Mucosa of stomach (tissue), 1 donor: ENCODE data around the gene ZSWIM8.
"Not testable (repeated sequence)": the region's sequence is repeated elsewhere in the genome, so short reads cannot be mapped to it uniquely, and the experiment has no call there.

Source experiments
- H3K27me3 ChIP-seq: one replicate; pipeline ENCODE4 v1.7.0; 2013; ENCODE audit warnings: mild to moderate bottlenecking, low read length; ENCODE audit not compliant: control insufficient read depth, insufficient read depth
- H3K36me3 ChIP-seq: one replicate; pipeline ENCODE4 v1.7.0; 2013; ENCODE audit warnings: low read length; ENCODE audit not compliant: control insufficient read depth, insufficient read depth
- H3K4me1 ChIP-seq: one replicate; pipeline ENCODE4 v1.7.0; 2013; ENCODE audit warnings: mild to moderate bottlenecking, low read length; ENCODE audit not compliant: control insufficient read depth, insufficient read depth
- H3K4me3 ChIP-seq: one replicate; pipeline ENCODE4 v1.7.0; 2013; ENCODE audit warnings: low read length
- H3K9ac ChIP-seq: one replicate; pipeline ENCODE4 v1.7.0; 2013; ENCODE audit warnings: mild to moderate bottlenecking, low read length, moderate library complexity
- H3K9me3 ChIP-seq: one replicate; pipeline ENCODE4 v1.7.0; 2013; ENCODE audit warnings: mild to moderate bottlenecking, low read length, moderate library complexity; ENCODE audit not compliant: control insufficient read depth
- donor health status: Pancreatic carcinoma.

Gene ZSWIM8

DNA sequence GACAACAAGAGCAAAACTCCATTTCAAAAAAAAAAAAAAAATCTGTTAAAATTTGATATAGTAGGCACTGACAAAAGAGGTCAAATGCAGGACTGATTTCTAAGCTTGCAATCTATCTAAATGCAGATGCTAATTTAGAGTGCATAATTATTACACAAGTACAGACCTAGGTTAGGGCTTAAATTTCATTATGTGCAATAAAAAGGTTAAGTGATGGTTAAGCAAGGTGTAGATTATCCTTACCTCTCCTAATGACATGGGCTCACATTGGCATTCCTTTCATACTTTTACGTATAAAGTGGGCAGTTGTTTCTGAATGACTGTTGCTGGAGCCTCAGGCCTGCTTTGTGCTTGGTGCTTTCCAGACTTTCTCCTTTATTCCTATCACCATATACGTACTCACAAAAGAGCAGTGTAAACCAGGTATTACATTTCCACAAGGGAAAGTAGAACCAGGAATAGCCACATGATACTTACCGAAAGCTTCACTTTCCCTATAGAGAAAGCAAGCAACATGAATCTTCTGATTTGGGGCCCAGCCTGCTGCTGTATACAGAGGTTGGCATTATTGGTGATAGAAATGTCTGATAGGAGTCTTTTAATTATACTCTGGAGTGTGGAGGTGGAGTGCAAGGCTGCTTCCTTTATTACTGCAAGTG lies 5.7 kb upstream of the ZSWIM8 start:
- Histone ChIP-seq H3K27me3 (no peaks in the 10 kb centered on the region), H3K36me3 (no peaks in the 10 kb centered on the region), H3K9ac (no peak overlapping the region), H3K4me3 (no peak overlapping the region), H3K4me1 (peaks cover 18% of the 10 kb centered on the region), H3K9me3 (no peaks in the 10 kb centered on the region)

GRCh38 chr10:73780301-73780700 lies 5.1 kb upstream of the ZSWIM8 start:
- Histone ChIP-seq H3K9ac (no peak overlapping the region), H3K9me3 (no peaks in the 10 kb centered on the region), H3K27me3 (no peaks in the 10 kb centered on the region), H3K4me1 (peaks cover 12% of the 10 kb centered on the region), H3K36me3 (no peaks in the 10 kb centered on the region), H3K4me3 (no peak overlapping the region)

- no peaks in the 10 kb centered on the region for H3K27me3 ChIP-seq
- peaks cover 10% of the 10 kb centered on the region for H3K4me1 ChIP-seq
- H3K4me3 ChIP-seq, result peak overlapping the region; percentile 60
- no peaks in the 10 kb centered on the region for H3K36me3 ChIP-seq
- H3K9me3 ChIP-seq, result no peaks in the 10 kb centered on the region
- H3K9ac ChIP-seq, result peak overlapping the region; percentile 86
These were observed 4.4 kb upstream of the ZSWIM8 start for GRCh38 chr10:73780966-73781365.

- Histone ChIP-seq H3K9ac (peak overlapping the region; percentile 86), H3K9me3 (no peaks in the 10 kb centered on the region), H3K4me1 (peaks cover 10% of the 10 kb centered on the region), H3K36me3 (no peaks in the 10 kb centered on the region), H3K4me3 (peak overlapping the region; percentile 60), H3K27me3 (no peaks in the 10 kb centered on the region)
These were observed 3.9 kb upstream of the ZSWIM8 start for GRCh38 chr10:73781548-73781878.

GRCh38 chr10:73781879-73782748 lies 3.3 kb upstream of the ZSWIM8 start, which contains the start of gene CHCHD1:
CHCHD1 (plus strand) TSS chr10:73782048; CDS start chr10:73782076, 28 bp downstream.
- H3K4me1 ChIP-seq, result peaks cover 10% of the 10 kb centered on the region
- H3K4me3 ChIP-seq, result peak within 1 kb of the TSS; percentile 60

DNA sequence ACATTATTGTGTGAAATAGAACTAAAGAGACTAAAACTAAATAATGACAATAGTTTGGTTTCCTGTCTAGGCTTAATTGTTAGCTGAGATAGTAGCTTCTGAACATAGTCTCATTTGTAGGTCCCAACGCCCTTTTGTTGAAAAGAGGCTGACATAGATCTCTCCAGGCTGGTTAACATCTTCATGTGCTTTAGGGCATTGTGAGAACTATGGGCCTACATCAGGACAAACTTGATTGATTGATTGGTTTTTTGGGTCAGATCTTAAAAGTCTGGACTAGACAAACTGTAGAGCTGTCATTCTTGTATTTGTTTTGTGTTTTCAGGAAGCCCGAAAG lies 2.7 kb upstream of the ZSWIM8 start:
- Histone ChIP-seq H3K4me1 (peaks cover 10% of the 10 kb centered on the region), H3K9me3 (no peaks in the 10 kb centered on the region), H3K27me3 (no peaks in the 10 kb centered on the region), H3K36me3 (no peaks in the 10 kb centered on the region), H3K4me3 (no peak overlapping the region), H3K9ac (peak overlapping the region; percentile 86)

More at GRCh38 chr10:73781879-73782748, 3.3 kb upstream of the ZSWIM8 start, which contains the start of gene CHCHD1:
- H3K9ac ChIP-seq, result peak within 1 kb of the TSS; percentile 86
- no peaks in the 10 kb centered on the region for H3K9me3 ChIP-seq
- no peaks in the 10 kb centered on the region for H3K36me3 ChIP-seq
- no peaks in the 10 kb centered on the region for H3K27me3 ChIP-seq

DNA sequence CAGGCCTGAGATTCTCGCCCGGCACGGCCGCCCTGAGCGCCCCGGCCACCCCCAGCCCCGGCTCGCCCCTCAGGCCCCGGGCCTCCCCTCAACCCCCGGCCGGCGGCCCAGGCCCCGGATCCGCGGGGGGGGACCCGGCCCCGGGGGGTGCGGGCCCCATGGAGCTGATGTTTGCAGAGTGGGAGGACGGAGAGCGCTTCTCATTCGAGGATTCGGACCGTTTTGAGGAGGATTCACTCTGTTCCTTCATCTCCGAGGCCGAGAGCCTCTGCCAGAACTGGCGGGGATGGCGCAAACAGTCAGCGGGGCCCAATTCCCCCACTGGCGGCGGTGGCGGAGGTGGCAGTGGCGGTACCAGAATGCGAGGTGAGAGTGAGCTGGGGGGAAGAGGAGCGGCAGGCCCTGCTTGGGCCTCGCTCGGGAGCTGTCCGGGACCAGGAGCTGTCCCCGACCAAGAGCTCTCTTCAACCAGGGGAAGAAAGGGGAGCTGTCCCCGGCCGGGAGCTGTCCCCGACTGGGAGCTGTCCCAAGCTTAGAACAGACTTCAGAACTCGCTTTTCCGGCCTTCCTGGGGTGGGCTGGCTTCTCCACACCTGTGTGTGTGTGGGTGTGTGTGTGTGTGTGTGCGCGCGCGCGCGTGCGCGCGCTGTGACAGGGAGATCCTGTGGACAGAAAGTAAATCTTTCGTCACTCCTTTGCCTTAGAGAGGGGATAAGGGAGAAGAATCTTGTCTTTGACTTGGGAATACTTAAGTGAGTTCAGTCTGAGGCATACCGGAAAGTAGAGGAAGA lies 510 bp downstream of the ZSWIM8 start:
- Histone ChIP-seq H3K9ac (peak overlapping the region; percentile 93), H3K9me3 (no peaks in the 10 kb centered on the region), H3K4me3 (peak overlapping the region; percentile 21), H3K36me3 (peaks cover 12% of the 10 kb centered on the region), H3K4me1 (peaks cover 4% of the 10 kb centered on the region), H3K27me3 (no peaks in the 10 kb centered on the region)

DNA sequence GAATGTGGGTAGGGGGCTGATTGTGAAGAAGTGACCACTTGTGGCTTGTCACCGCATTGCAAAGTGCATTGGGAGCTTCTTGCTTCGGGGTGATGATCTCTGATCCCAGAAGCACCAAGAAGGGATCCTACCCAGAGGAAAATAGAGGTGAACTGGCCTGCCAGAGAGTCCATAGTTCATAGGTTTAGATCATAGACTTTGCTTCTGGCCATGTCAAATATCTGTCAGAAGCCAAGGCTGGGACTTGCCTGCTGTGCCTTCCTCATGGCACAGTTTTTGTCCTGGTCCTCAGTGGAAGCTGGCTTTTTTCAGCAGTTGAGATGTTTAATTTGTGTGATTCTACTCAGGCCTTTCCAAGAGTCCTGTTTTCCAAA lies 1.1 kb downstream of the ZSWIM8 start:
- Histone ChIP-seq H3K9me3 (no peaks in the 10 kb centered on the region), H3K4me3 (peak overlapping the region; percentile 21), H3K36me3 (peaks cover 17% of the 10 kb centered on the region), H3K9ac (peak overlapping the region; percentile 93), H3K27me3 (no peaks in the 10 kb centered on the region), H3K4me1 (no peaks in the 10 kb centered on the region)

DNA sequence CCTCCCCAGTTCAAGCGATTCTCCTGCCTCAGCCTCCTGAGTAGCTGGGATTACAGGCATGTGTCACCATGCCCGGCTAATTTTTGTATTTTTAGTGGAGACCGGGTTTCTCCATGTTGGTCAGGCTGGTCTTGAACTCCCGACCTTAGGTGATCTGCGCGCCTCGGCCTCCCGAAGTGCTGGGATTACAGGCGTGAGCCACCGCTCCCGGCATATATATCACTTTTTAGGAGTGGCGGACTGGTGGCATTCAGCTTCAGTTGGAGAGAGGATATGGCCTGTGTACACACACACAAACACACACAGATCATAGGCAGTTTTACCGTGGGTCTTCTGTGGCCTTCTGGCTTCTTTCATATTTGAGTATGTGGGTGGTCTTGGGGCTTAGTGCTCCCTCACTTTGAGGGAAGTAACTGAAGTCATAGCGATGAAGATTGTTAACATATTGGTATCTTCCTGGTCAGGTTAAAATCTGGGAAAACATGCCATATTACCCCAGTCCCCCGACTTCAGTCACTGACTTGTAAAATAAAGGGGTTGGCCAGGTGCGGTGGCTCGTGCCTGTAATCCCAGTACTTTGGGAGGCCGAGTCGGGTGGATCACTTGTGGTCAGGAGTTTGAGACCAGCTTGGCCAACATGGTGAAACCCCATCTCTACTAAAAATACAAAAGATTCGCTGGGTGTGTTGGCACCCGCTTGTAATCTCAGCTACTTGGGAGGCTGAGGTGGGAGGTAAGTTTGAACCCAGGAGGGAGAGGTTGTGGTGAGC lies 1.8 kb downstream of the ZSWIM8 start:
- H3K27me3 ChIP-seq, H3K9ac ChIP-seq, H3K4me3 ChIP-seq, H3K4me1 ChIP-seq, H3K9me3 ChIP-seq: not testable (repeated sequence)
- H3K36me3 ChIP-seq, result peaks cover 23% of the 10 kb centered on the region

GRCh38 chr10:73788864-73789658 lies 3.7 kb downstream of the ZSWIM8 start:
- Histone ChIP-seq H3K9ac (no peak overlapping the region), H3K36me3 (peaks cover 27% of the 10 kb centered on the region), H3K4me3 (no peak overlapping the region), H3K27me3 (no peaks in the 10 kb centered on the region), H3K9me3 (no peaks in the 10 kb centered on the region), H3K4me1 (no peaks in the 10 kb centered on the region)

GRCh38 chr10:73789659-73790055 lies 4.3 kb downstream of the ZSWIM8 start:
- H3K4me3 ChIP-seq, result no peak overlapping the region
- no peaks in the 10 kb centered on the region for H3K27me3 ChIP-seq
- H3K4me1 ChIP-seq, result no peaks in the 10 kb centered on the region
- H3K9me3 ChIP-seq, result no peaks in the 10 kb centered on the region
- H3K36me3 ChIP-seq, result peaks cover 27% of the 10 kb centered on the region
- no peak overlapping the region for H3K9ac ChIP-seq
